Measurements from ENCODE around the gene ITPA.
"Not testable (repeated sequence)": the region's sequence is repeated elsewhere in the genome, so short reads cannot be mapped to it uniquely, and the experiment has no call there.

Gene ITPA

GRCh38 chr20:3173610-3174441 lies 35.5 kb upstream of the ITPA start:
- DNase-seq, result peak; percentile 83 to 96 (median 90)

- DNase-seq, result peak in 1 of 4 experiments; percentile 9
These were observed 34.6 kb upstream of the ITPA start for GRCh38 chr20:3174442-3175261.

- no peak for DNase-seq
These were observed 34.0 kb upstream of the ITPA start for GRCh38 chr20:3175270-3175669.

GRCh38 chr20:3177746-3178485 lies 31.4 kb upstream of the ITPA start:
- peak in 3 of 4 experiments; percentile 38 to 51 (median 44) for DNase-seq

GRCh38 chr20:3180319-3180718 lies 29.0 kb upstream of the ITPA start:
- no peak for DNase-seq

- DNase-seq, result peak in 1 of 4 experiments; percentile 7
These were observed 28.0 kb upstream of the ITPA start for GRCh38 chr20:3181270-3181669.

GRCh38 chr20:3182429-3182828 lies 26.9 kb upstream of the ITPA start:
- DNase-seq, result not testable (repeated sequence)

- DNase-seq, result no peak
These were observed 25.2 kb upstream of the ITPA start for GRCh38 chr20:3183896-3184612.

- DNase-seq, result not testable (repeated sequence)
These were observed 21.4 kb upstream of the ITPA start for GRCh38 chr20:3187861-3188260.

- DNase-seq, result no peak
These were observed 20.4 kb upstream of the ITPA start for GRCh38 chr20:3188823-3189413.

- DNase-seq, result no peak
These were observed 19.7 kb upstream of the ITPA start for GRCh38 chr20:3189561-3190131.

GRCh38 chr20:3190681-3191111 lies 18.6 kb upstream of the ITPA start:
- no peak for DNase-seq

- no peak for DNase-seq
These were observed 16.9 kb upstream of the ITPA start for GRCh38 chr20:3192226-3193015.

GRCh38 chr20:3193806-3194616 lies 15.3 kb upstream of the ITPA start:
- peak in 1 of 4 experiments; percentile 20 for DNase-seq

GRCh38 chr20:3194617-3195280 lies 14.5 kb upstream of the ITPA start:
- no peak for DNase-seq

- DNase-seq, result peak in 2 of 4 experiments; percentile 28 to 36
These were observed 13.6 kb upstream of the ITPA start for GRCh38 chr20:3195590-3196237.

GRCh38 chr20:3199206-3199605 lies 10.1 kb upstream of the ITPA start:
- no peak for DNase-seq

GRCh38 chr20:3199976-3200755 lies 9.1 kb upstream of the ITPA start:
- DNase-seq, result no peak

Data from suppressor macrophage (primary cell).